HG03565 (cell line): ENCODE results near the gene ATXN1.
"Not testable (repeated sequence)": the region's sequence is repeated elsewhere in the genome, so short reads cannot be mapped to it uniquely, and the experiment has no call there.

ENCODE experiments used
- ATAC-seq: cut with Tn5 transposase; IDR thresholded peaks from one replicate; pipeline ENCODE4 v1.9.1; 2021; ENCODE audit warnings: mild to moderate bottlenecking, moderate library complexity; ENCODE audit not compliant: unreplicated experiment

ATXN1 gene

DNA sequence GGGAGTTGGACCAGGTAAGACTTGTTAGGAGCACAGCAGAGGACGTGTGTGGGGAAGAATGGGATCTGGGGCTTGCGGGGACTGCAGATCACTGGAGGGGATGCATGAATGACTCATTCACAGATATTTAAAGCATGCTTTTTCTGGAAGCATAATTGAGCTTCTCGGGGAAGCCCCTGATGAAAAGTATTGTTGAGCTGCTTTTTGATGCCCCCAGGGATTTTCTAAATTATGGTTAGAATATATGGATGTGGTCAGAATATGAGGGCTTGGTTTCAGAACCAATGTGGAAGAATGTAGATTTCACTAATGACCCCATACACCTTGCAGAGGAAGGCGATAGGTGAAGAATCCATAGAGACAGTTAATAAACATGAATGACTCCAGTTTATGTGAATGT is 486.8 kb downstream of the ATXN1 start:
- no peak for ATAC-seq

DNA sequence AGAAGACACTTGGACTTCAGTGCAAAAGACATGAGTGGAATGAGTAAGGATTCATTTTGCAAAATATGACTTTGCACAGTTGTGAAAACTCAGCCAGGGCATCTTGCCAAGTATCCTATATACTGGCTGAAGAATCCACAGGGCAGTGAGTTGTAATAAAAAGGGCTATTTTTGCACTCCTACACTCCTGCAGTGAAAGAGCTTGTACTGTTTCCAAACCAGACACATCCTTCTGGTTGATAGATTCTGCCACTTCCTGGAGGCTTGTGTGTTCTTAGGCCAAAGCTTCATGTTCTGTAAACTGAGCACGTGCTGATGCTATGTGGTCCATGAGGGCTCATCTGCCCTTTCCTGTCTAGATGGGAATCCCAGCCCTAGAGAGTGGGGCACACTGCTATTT is 488.0 kb downstream of the ATXN1 start:
- ATAC-seq: no peak

DNA sequence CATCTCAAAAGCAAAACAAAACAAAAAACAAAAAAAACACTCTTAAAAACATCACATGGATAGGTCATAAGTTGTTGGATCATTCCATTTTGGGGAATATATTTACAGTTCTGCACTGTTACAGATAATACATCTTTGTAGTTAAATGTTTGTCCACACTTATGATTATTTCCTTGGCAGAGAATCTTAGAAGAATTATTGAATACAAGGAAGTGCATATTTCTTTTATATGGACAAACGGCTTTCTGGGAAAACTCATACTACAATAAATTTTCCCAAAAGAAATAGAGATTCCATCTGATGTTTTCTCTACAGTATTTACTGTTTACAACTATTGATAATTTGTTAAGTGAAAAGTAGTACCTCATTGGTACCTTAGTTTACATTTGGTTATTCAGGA is 489.1 kb downstream of the ATXN1 start:
- ATAC-seq: no peak

DNA sequence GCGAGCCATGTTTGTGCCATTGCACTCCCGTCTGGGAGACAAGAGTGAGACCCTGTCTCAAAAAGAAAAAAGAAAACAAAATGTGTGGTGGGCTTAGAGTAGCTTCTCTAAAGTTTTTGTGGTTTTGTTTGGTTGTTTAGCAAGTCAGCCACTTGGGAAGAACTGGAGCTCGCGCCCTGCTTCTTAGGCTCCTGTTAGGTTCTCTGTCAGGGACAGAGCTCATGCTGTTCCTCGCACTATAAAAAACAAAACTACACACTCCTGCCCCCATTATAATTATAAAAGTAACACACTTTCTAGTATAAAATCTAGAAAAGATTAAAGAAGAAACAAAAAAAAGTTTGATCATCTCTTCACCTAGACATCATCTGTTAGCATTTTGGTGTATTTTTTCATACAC is 489.8 kb downstream of the ATXN1 start:
- no peak for ATAC-seq

DNA sequence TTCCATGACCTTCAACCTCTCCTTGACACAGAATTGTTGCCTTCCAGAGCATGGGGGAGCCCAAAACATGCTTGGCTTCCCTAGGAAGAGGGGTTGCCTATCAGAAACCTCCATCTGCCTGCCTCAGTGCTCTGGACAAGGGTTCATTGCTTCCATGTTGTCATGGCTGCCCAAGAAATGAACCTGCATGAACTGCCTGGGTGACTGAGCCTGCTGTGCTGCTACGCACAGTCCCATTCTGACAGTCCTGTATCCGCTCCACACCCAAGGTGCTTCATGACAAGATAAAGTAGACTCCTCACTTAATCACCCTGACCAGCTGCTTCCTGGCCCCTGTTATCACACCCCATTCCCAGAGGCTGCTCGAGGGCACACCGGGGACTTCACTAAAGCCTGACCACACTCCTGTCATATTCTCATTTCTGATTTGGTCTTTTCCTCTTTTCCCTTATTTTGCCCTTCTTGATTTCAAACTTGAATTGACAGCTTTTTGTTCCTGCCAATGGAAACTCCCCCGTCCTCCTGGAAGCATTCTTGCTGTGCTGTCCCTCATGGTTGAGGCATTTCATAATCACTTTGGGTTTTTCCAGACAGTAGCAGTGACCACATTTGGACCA is 491.0 kb downstream of the ATXN1 start:
- no peak for ATAC-seq

DNA sequence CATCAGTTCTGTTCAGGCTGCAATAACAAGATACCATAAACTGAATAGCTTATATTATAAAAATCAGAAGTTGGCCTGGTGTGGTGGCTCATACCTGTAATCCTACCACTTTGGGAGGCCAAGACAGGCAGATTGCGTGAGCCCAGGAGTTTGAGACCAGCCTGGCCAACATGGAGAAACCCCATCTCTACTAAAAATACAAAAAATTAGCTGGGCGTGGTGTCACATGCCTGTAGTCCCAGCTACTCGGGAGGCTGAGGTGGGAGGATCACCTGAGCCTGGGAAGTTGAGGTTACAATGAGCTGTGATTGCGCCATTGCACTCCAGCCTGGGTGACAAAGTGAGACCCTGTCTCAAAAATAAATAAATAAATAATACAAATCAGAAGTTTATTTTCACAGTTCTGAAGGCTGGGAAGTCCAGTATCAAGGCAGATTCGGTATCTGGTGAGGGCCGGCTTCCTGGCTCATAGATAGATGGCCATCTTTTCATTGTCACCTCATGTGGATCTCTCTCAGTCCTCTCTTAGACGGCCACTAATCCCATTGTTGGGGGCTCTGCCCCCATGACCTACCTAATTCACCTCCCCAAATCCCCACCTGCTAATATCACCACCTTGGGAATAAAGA is 491.7 kb downstream of the ATXN1 start:
- not testable (repeated sequence) for ATAC-seq

DNA sequence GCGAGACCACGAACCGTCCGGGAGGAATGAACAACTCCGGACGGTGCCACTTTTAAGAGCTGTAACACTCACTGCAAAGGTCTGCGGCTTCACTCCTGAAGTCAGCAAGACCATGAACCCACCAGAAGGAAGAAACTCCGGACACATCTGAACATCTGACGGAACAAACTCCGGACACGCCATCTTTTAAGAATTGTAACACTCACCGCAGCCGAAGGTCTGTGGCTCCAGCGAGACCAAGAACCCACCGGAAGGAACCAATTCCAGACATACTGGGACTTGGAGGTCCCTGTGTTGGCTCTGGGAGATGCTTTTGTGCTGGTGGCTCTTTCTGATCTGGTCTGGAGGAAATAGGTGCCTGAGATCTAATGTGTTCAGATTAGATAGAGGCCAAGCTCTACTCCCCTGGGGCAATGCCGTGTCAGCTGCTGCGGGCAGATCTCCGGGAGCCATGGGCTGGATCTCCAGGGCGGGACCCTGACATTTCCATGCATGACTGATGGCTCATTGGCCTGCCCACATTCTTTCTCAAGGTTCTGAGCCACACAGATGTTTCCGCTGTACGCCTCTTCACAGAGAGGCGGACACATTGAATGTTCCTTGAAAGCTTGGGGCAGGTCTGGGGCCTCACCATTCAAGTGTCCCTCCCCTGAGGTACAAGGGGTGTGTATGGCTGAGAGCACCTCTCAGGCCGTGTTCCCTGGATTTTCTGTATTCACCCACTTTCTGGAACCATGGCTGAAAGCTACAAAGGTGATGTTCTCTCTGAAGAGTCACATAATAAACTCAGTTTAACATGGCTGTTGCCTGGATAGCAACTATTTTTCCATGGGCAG is 493.6 kb downstream of the ATXN1 start:
- ATAC-seq: no peak

DNA sequence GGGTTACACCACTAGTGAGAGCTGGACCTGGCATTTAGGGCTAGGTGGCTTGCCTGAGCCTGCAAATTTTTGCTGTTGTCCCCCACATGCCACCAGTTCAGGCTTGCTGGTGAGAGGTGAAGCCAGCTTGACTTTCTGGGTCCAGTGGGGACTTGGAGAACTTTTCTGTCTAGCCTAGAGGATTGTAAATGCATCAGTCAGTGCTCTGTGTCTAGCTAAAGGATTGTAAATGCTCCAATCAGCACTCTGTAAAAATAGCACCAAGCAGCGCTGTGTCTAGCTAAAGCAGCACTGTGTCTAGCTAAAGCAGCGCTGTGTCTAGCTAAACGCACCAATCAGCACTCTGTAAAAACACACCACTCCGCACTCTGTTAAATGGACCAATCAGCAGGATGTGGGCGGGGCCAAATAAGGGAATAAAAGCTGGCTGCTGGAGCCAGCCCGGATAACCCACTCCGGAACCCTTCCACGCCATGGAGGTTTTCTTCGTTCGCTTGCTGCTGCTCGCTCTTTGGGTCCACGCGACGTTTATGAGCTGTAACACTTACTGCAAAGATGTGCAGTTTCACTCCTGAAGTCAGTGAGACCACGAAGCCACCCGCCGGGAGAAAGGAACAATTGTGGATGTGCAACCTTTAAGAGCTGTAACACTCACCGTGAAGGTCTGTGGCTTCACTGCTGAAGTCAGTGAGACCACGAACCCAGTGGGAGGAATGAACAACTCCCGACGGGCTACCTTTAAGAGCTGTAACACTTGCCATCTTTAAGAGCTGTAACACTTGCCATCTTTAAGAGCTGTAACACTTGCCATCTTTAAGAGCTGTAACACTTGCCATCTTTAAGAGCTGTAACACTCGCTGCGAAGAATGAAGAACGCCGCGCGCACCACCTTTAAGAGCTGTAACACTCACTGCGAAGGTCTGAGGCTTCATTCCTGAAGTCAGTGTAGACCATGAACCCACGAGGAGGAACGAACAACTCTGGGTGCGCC is 495.6 kb downstream of the ATXN1 start:
- no peak for ATAC-seq

DNA sequence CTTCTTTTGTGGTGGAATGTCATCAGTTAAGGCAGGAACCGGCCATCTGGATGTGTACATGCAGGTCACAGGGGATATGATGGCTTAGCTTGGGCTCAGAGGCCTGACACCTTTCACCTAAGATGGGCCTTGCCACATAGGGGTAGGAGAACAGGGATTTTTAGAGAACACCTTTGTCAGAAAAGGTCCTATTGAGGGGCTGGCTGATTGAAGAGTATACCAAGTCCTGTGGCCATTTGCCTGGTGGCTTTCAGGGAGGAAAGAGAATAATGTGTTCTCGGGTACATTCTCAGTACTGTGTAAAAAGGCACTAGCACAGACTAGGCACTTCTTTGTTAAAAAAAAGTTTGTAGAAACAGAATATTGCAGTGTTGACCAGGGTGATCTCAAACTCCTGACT is 496.5 kb downstream of the ATXN1 start:
- no peak for ATAC-seq

DNA sequence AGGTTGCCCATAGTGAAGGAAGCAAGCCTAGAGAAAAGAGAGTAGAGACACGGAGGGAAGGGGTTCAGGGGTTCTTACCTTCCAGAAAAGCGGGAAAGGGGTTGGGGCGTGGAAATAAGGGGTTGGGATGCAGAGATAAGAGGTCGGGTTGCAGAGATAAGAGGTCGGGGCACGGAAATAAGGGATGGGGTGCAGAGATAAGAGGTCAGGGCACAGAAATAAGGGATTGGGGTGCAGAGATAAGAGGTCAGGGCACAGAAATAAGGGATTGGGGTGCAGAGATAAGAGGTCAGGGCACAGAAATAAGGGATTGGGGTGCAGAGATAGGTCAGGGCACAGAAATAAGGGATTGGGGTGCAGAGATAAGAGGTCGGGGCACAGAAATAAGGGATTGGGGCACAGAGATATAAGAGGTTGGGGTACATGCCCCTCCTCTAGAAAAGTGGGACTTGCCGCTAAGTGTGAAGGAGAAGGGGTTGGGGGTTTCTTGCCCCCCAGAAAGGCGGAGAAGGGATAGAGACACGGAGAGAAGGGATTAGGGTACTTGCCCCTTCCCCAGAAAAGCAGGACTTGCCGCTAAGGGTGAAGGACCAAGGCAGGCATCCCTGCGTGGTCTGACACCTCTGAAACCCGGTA is 497.7 kb downstream of the ATXN1 start:
- not testable (repeated sequence) for ATAC-seq

DNA sequence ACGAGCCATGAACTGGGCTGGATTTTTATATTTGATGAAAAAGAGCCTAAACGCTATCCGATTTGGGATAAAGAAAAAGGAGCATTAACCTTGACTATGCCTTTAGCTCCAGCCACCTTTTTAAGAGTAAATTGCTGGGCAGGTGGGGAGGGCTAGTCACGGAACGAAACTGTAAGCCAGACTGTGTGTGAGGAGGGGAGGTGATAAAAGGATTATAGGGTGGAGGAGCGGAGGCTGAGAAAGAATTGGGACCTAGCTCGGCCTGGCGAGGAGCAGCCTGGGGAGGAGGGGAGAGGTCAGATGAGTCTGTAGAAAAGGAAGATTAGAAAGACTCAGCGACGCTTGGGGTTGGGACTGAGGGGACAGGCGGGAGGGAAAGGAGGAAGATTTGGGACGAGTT is 498.5 kb downstream of the ATXN1 start:
- not testable (repeated sequence) for ATAC-seq

DNA sequence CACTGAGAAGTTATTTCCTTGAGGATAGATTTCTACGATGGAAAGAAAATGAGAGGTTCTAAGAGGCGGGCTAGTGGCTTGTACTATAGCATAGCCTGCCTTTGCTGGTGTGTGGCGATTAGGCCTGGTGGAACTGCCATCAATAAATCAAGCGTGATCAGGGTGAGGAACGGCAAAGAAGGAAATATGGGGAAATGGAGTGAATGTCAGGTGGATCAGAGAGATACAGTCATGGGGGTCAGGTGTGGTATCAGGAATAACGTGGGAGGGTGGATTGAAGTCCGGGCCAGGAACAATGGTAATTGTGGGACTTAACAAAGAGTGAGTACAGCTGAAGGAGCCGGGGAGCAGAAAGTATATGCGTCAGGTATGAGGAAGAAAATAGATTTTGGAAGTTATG is 500.7 kb downstream of the ATXN1 start:
- not testable (repeated sequence) for ATAC-seq

DNA sequence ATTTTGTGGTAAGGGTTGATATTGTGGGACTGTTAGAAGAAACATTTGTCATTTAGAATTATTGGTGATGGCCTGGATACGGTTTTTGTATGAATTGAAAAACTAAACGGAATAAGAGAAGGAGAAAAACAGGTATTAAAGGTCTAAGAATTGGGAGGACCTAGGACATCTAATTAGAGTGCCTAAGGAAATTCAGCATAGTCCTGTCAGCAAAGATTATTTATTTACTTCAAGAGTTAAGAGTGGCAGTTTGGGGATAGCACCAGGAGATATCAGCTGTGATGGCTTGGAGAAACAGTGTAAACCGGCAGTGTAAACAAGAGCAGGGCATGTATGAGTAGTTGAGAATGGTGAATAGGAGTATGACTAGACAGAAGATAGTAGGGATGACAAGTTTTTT is 501.7 kb downstream of the ATXN1 start:
- ATAC-seq: not testable (repeated sequence)

DNA sequence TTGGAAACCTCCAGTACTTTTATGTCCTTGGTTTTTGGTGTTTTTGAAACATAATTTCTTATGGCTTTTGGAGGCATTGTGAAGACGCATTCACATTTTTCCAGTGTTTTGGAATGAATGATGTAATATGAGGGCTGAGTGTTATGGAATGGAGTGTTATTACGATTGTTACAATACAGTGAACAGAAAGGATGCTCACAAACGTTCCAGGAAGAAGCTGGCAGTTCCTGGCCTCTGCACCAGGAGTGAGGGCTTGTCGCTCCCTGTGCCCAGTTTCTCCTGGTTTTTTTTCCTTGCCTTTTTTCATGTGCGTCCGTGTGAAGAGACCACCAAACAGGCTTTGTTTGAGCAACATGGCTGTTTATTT is 502.6 kb downstream of the ATXN1 start:
- no peak for ATAC-seq

DNA sequence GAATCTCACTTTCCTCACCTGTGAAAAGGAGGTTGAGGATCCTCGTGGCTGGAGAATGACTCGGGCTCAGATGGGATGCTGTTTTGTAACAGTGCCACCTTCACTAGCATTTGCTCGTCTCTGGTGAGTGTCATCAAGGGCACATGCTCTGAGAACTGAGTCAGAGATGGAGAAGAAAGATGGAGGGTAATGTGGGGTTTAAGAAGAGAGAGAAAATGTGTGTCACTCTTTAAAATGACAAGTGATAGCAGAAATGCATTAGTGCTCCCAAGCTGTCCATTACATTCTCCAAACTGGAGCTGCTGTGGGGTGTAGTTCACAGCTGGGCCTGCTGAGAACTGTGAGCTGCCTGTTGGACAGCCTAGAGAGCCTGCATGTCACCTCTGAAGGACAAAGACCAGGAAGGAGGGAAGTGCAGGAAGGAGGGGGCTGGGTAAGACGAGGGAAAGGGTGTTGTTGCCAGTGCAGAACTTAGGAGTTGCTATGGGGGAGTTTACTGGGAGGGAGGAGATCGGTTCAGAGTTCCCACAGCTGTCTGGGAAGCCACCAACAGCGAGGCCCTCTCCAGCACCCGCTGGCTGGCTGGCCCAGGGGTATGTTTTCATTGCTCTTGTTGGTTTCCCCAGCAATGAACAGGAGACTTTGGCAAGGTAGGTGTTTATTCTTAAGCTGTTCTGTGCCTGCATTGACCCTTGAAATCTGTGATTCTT is 503.1 kb downstream of the ATXN1 start:
- ATAC-seq: no peak

DNA sequence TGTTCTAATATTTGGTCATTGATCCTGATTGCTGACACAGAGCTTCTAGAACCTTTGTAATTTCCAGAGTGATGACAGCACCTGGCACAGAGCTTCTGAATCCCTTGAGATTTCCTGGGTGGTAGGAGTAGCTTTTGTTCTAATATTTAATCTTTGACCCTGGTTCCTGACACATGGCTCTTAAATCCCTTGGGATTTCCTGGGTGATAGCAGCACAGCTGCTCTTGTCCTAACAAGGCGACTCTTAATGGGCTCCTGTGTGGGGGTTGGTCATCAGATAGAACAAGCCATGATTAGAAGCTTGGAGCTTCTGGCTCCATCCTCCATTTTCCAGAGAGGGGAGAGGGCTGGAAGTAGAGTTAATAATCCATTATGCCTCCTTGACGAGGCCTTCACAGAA is 504.5 kb downstream of the ATXN1 start:
- ATAC-seq: no peak

DNA sequence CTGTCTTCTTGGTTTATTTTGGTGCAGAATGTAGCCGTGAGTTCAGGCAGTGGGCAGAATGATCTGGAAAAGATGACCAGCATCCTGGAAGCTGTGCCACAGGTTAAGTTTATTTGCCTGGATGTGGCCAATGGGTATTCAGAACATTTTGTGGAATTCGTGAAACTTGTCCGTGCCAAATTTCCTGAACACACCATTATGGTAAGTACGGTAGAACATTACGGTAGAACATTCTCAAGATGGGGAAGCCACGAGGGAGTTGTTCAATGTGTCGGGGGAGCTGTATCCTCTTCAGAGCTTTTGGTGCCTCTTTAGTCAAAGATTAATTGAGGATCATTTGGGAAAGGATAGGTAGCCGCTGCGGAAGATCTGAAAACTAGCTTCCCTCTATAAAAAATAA is 506.7 kb downstream of the ATXN1 start:
- no peak for ATAC-seq

DNA sequence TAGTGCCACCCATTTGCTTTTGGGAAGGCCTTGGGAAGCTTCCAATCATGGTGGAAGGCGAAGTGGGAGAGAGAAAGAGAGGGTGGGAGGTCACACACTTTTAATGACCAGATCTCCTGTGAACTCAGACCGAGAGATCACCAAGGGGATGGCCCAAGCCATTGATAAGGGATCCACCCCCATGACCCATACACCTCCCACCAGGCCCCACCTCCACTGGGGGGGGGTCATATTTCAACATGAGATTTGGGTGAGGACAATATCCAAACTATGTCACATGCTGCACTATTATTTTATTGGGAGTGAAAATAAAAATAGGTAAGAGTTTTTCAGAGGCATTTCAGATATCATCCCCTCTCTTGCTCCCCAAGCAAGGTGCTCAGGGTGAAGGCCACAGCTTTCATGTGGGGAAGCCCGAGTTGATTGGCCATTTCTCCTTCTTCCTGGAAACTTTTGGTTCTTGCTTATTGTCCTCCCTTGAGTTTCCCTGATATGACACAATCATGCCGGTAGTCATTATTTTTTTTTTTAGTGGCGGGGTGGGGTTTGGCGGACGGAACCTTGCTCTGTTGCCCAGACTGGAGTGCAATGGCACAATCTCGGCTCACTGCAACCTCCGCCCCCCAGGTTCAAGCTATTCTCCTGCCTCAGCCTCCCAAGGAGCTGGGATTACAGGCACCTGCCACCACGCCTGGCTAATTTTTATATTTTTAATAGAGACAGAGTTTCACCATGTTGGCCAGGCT is 507.7 kb downstream of the ATXN1 start:
- no peak for ATAC-seq

DNA sequence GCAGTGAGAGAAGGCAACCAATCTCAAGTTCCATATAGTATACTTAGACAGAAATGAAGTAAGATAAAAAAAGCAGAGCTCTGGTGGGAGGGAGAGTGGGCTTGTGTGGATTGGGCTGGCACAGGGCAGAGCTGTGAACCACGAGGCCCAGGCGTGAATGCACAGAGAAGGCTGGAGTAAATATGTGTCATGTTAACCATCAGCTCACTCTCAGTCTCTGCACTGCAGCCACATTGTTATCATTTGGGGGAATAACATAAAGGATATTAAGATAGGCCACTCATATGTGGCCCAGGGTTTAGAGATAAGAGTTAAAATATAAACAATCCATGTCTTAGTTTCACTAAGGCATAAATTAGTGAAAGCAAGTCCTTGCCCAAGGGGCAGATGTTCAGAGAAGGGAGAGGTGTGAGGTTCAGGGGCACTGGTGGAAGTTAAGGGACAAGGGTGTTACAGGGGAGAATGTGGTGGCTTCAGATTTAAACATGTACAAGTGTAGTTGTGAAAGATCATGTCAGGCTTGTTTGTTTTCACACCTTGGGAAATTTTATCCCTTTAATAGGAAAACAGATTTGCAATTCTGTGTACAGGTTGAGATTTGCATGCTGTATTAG is 508.5 kb downstream of the ATXN1 start:
- no peak for ATAC-seq
